ENCODE data around the gene CALR3. TPM values are rescaled to one million over a fixed set of nuclear protein-coding genes. Genes with fewer than 3 reads are reported as not detected.
"Not testable (repeated sequence)": the region's sequence is repeated elsewhere in the genome, so short reads cannot be mapped to it uniquely, and the experiment has no call there.

The CALR3 gene
- total RNA-seq, 2 donors from 2014 or later = not detected

DNA sequence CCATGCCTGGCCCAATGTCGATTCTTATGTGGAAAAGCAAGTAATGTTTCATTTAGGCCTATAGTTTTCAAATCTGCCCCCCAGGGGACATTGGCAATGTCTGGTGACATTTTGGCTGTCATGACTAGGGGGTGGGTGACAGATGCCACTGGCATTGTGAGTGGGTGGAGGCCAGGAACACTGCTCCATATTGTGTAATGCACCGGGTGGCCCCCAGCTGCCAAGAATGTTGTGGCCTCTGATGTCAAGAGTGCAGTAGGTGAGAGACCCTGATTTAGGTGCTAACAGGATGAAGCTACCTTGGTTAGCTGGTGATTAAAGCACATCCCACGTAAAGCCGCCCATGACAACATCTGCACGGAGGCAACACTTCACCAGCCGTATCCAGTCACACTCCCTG is 11.0 kb upstream of the CALR3 start:
- H3K4me3 ChIP-seq = no peak overlapping the region
- H3K4me1 ChIP-seq = peaks cover 0 to 9% of the 10 kb centered on the region in 2 donors
- DNase-seq (ENCODE audit: low spot score) = no peak
- H3K9me3 ChIP-seq = no peaks in the 10 kb centered on the region
- TF ChIP-seq, protein P1, sequence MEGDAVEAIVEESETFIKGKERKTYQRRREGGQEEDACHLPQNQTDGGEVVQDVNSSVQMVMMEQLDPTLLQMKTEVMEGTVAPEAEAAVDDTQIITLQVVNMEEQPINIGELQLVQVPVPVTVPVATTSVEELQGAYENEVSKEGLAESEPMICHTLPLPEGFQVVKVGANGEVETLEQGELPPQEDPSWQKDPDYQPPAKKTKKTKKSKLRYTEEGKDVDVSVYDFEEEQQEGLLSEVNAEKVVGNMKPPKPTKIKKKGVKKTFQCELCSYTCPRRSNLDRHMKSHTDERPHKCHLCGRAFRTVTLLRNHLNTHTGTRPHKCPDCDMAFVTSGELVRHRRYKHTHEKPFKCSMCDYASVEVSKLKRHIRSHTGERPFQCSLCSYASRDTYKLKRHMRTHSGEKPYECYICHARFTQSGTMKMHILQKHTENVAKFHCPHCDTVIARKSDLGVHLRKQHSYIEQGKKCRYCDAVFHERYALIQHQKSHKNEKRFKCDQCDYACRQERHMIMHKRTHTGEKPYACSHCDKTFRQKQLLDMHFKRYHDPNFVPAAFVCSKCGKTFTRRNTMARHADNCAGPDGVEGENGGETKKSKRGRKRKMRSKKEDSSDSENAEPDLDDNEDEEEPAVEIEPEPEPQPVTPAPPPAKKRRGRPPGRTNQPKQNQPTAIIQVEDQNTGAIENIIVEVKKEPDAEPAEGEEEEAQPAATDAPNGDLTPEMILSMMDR (IDR thresholded peaks at IDR 0.05) = no peak
- no peak overlapping the region for H3K27ac ChIP-seq
- H3K36me3 ChIP-seq = peaks cover 22% of the 10 kb centered on the region
- H3K27me3 ChIP-seq = no peaks in the 10 kb centered on the region

GRCh38 chr19:16506161-16506560 is 10.2 kb upstream of the CALR3 start:
- not testable (repeated sequence) for DNase-seq (ENCODE audit: low spot score); H3K4me1 ChIP-seq; H3K27me3 ChIP-seq; H3K27ac ChIP-seq; H3K4me3 ChIP-seq; H3K9me3 ChIP-seq
- H3K36me3 ChIP-seq = peaks cover 22% of the 10 kb centered on the region

DNA sequence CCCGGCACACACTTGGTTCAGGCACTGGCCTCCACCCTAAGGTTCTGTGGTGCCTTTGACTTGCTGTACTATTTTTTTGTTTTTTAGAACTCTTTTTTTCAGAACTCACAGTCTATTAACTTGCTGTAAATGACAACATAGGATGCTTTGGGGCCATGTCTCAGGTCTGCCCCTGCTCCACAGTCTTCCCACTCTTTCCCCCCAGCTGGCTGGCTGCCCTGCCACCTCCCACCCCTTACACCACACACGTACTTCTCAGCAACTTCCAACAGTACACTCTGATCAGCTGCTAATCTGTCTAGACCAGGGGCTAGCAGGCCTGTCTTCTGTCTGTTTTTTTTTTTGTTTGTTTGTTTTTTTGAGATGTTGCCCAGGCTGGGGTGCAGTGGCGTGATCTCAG is 8.3 kb upstream of the CALR3 start:
- Histone ChIP-seq H3K36me3 (peaks cover 10% of the 10 kb centered on the region), H3K4me1 (no peaks in the 10 kb centered on the region), H3K27ac (no peak overlapping the region), H3K27me3 (no peaks in the 10 kb centered on the region), H3K9me3 (no peaks in the 10 kb centered on the region), H3K4me3 (no peak overlapping the region)
- no peak for DNase-seq (ENCODE audit: low spot score)
- TF ChIP-seq, protein P1 (IDR thresholded peaks at IDR 0.05) = no peak

DNA sequence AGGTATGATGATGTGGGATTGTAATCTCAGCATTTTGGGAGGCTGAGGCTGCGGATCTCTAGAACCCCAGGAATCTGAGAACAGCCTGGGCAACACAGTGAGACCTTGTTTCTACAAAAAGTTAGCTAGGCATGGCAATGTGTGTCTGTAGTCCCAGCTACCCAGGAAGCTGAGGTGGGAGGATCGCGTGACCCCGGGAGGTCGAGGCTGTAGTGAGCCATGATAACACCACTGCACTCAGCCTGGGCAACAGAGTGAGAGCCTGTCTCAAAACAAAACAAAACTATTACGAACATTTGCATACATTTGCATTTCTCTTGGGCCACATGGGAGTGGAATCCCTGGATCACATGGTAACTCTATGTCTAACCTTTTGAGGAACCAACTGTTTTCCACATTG is 1.9 kb upstream of the CALR3 start:
- H3K4me1 ChIP-seq = peaks cover 0 to 11% of the 10 kb centered on the region in 2 donors
- H3K4me3 ChIP-seq = no peak overlapping the region
- no peak for DNase-seq (ENCODE audit: low spot score)
- TF ChIP-seq, protein P1 (IDR thresholded peaks at IDR 0.05) = no peak
- H3K27ac ChIP-seq = no peak overlapping the region
- no peaks in the 10 kb centered on the region for H3K36me3 ChIP-seq
- no peaks in the 10 kb centered on the region for H3K9me3 ChIP-seq
- no peaks in the 10 kb centered on the region for H3K27me3 ChIP-seq

GRCh38 chr19:16497042-16497441 is 1.1 kb upstream of the CALR3 start:
- Histone ChIP-seq H3K27ac (peak overlapping the region; percentile 83 to 86), H3K4me1 (peaks cover 0 to 11% of the 10 kb centered on the region in 2 donors), H3K9me3 (no peaks in the 10 kb centered on the region), H3K27me3 (no peaks in the 10 kb centered on the region), H3K4me3 (peak overlapping the region; percentile 67 to 74), H3K36me3 (no peaks in the 10 kb centered on the region)
- TF ChIP-seq, protein P1 (IDR thresholded peaks at IDR 0.05) = no peak
- no peak for DNase-seq (ENCODE audit: low spot score)

GRCh38 chr19:16496613-16496983 is 631 bp upstream of the CALR3 start:
- peak; percentile 70 for DNase-seq (ENCODE audit: low spot score)

GRCh38 chr19:16486476-16486875 is 9.5 kb downstream of the CALR3 start:
- H3K27me3 ChIP-seq; H3K4me3 ChIP-seq; DNase-seq (ENCODE audit: low spot score); H3K9me3 ChIP-seq; H3K27ac ChIP-seq; H3K36me3 ChIP-seq: not testable (repeated sequence)
- peaks cover 0 to 11% of the 10 kb centered on the region in 2 donors for H3K4me1 ChIP-seq

More at GRCh38 chr19:16496613-16496983, 631 bp upstream of the CALR3 start:
- no peaks in the 10 kb centered on the region for H3K9me3 ChIP-seq
- no peaks in the 10 kb centered on the region for H3K36me3 ChIP-seq
- H3K4me3 ChIP-seq = peak overlapping the region; percentile 67 to 74
- H3K27ac ChIP-seq = peak overlapping the region; percentile 83 to 86
- peaks cover 0 to 11% of the 10 kb centered on the region in 2 donors for H3K4me1 ChIP-seq
- TF ChIP-seq, protein P1 (IDR thresholded peaks at IDR 0.05) = no peak
- no peaks in the 10 kb centered on the region for H3K27me3 ChIP-seq

All from right atrium auricular region (tissue), 2 donors.